HCT116 (cell line): ENCODE results near the gene SUPT3H. TPM values are rescaled to one million over a fixed set of nuclear protein-coding genes. Genes with fewer than 3 reads are reported as not detected.

Experiments
- ATAC-seq: fragments of 200-7000 bp; cut with Tn5 transposase; 2 replicates; pipeline ENCODE4 v1.9.1; 2020; ENCODE audit warnings: mild to moderate bottlenecking, moderate library complexity
- BruUV-seq: library from RNA; stranded (reverse); fragments of 400-500 nt; replicated peaks from 2 replicates; lab custom pipeline; 2021; lab: Mats Ljungman, UMichigan
- CTCF ChIA-PET: fragments of 300-600 bp; sonication (Branson Sonifier 250); formaldehyde crosslinking; loops from one replicate; lab custom pipeline; 2021; ENCODE audit warnings: antibody characterized with exemption; lab: Charles Lee
- POLR2A ChIA-PET: fragments of 300-600, 350-600 bp; sonication (Branson Sonifier 250); formaldehyde crosslinking; loops from one replicate; lab custom pipeline; 2021; ENCODE audit warnings: antibody characterized with exemption; lab: Charles Lee
- RAD21 ChIA-PET, 2 experiments: fragments of 300-600 bp; sonication (Branson Sonifier 250); formaldehyde crosslinking; loops; one replicate each; lab custom pipeline; 2023; ENCODE audit warnings: low total read pairs in 2 of 2; ENCODE audit not compliant: uncharacterized antibody in 2 of 2, unreplicated experiment in 2 of 2, low non-redundant PET in 1 of 2; lab: Charles Lee
- DNase-seq: peaks from one replicate; pipeline ENCODE4 v3.0.0-alpha.2; 2010; ENCODE audit warnings: low read depth, low spot score
- H2AFZ ChIP-seq: fragments of 200-600 bp; shearing (Covaris generic), sonication (generic); 2 replicates; pipeline ENCODE4 v1.6.1; 2017; ENCODE audit warnings: low read depth, mixed run types, mixed read lengths, antibody characterized with exemption, low read length; ENCODE audit not compliant: poor library complexity, severe bottlenecking
- H3K27ac ChIP-seq: 2 replicates; pipeline ENCODE4 v1.5.1; 2012; ENCODE audit warnings: low read depth, low read length
- H3K27me3 ChIP-seq: fragments of 200-600 bp; sonication (generic); 2 replicates; pipeline ENCODE4 v1.6.1; 2016; ENCODE audit warnings: mixed run types, low read length, mixed read lengths; ENCODE audit not compliant: insufficient read depth
- H3K36me3 ChIP-seq, 2 experiments: fragments of 200-500 bp in 1 of 2; fragments of 200-600 bp in 1 of 2; sonication (Bioruptor generic) in 1 of 2; sonication (generic) in 1 of 2; 2 replicates each; pipeline versions ENCODE4 v1.5.1 to v1.6.1; 2014 to 2016; ENCODE audit warnings: low read length in 2 of 2, inconsistent platforms in 1 of 2, mixed read lengths in 1 of 2, mixed run types in 1 of 2; ENCODE audit not compliant: insufficient read depth in 2 of 2, control insufficient read depth in 1 of 2
- H3K4me1 ChIP-seq, 2 experiments: fragments of 200-600 bp in 1 of 2; sonication (generic) in 1 of 2; 2 replicates each; pipeline versions ENCODE4 v1.5.1 to v1.6.1; 2012 to 2017; ENCODE audit warnings: low read length in 2 of 2, inconsistent platforms in 1 of 2, mild to moderate bottlenecking in 1 of 2, mixed read lengths in 1 of 2, mixed run types in 1 of 2, moderate library complexity in 1 of 2; ENCODE audit not compliant: insufficient read depth in 2 of 2, control insufficient read depth in 1 of 2
- H3K4me2 ChIP-seq: fragments of 200-600 bp; sonication (generic); 2 replicates; pipeline ENCODE4 v1.6.1; 2017; ENCODE audit warnings: mixed run types, low read length, mixed read lengths
- H3K4me3 ChIP-seq, 2 experiments: fragments of 200-600 bp in 1 of 2; sonication (generic) in 1 of 2; replicated peaks in 1 of 2; 2 replicates each; pipeline ENCODE4 v1.5.1; 2011 to 2016; ENCODE audit warnings: low read length in 2 of 2, control low read depth in 1 of 2, low read depth in 1 of 2, mild to moderate bottlenecking in 1 of 2, mixed read lengths in 1 of 2, mixed run types in 1 of 2
- H3K79me2 ChIP-seq: fragments of 200-600 bp; sonication (generic); 2 replicates; pipeline ENCODE4 v1.6.1; 2017; ENCODE audit warnings: mild to moderate bottlenecking, mixed run types, low read length, moderate library complexity, mixed read lengths; ENCODE audit not compliant: insufficient read depth
- H3K9ac ChIP-seq: fragments of 200-600 bp; sonication (generic); 2 replicates; pipeline ENCODE4 v1.6.1; 2016; ENCODE audit warnings: low read length, mixed read lengths
- H3K9me2 ChIP-seq: fragments of 200-600 bp; sonication (generic), shearing (Covaris generic); 2 replicates; pipeline ENCODE4 v1.6.1; 2017; ENCODE audit warnings: mixed run types, mild to moderate bottlenecking, moderate library complexity; ENCODE audit not compliant: insufficient read depth
- H3K9me3 ChIP-seq, 2 experiments: fragments of 200-500 bp in 1 of 2; fragments of 200-600 bp in 1 of 2; sonication (Bioruptor generic) in 1 of 2; sonication (generic) in 1 of 2; 2 replicates each; pipeline ENCODE4 v1.6.1; 2014 to 2017; ENCODE audit warnings: low read length in 2 of 2, mixed read lengths in 2 of 2, inconsistent platforms in 1 of 2, low read depth in 1 of 2, mild to moderate bottlenecking in 1 of 2, mixed run types in 1 of 2, moderate library complexity in 1 of 2; ENCODE audit not compliant: control insufficient read depth in 1 of 2, insufficient read depth in 1 of 2
- H4K20me1 ChIP-seq: fragments of 200-600 bp; sonication (generic), shearing (Covaris generic); 2 replicates; pipeline ENCODE4 v1.6.1; 2017; ENCODE audit warnings: mixed run types, mild to moderate bottlenecking, moderate library complexity; ENCODE audit not compliant: insufficient read depth
- CBX3 ChIP-seq: IDR thresholded peaks from 2 replicates; pipeline ENCODE4 v1.6.1; 2012; ENCODE audit warnings: low read depth
- CEBPB ChIP-seq: IDR thresholded peaks from 2 replicates; pipeline ENCODE4 v1.6.1; 2012; ENCODE audit warnings: low read depth
- EGR1 ChIP-seq: IDR thresholded peaks from 2 replicates; pipeline ENCODE4 v1.6.1; 2012; ENCODE audit warnings: low read depth
- JUND ChIP-seq: IDR thresholded peaks from 2 replicates; pipeline ENCODE4 v1.6.1; 2012
- POLR2A ChIP-seq: IDR thresholded peaks from 2 replicates; pipeline ENCODE4 v1.7.0; 2011; ENCODE audit warnings: borderline replicate concordance; ENCODE audit not compliant: insufficient read depth, insufficient read length; ENCODE audit errors: extremely low read depth
- POLR2AphosphoS5 ChIP-seq: IDR thresholded peaks from 2 replicates; pipeline ENCODE4 v1.6.1; 2011; ENCODE audit warnings: mild to moderate bottlenecking, low read depth, low read length, moderate library complexity
- RAD21 ChIP-seq: IDR thresholded peaks from 2 replicates; pipeline ENCODE4 v1.6.1; 2012; ENCODE audit warnings: low read depth, mild to moderate bottlenecking
- REST ChIP-seq: IDR thresholded peaks from 2 replicates; pipeline ENCODE4 v1.6.1; 2012; ENCODE audit warnings: low read depth
- SIN3A ChIP-seq: IDR thresholded peaks from 2 replicates; pipeline ENCODE4 v1.6.1; 2012; ENCODE audit warnings: low read depth
- SP1 ChIP-seq: IDR thresholded peaks from 2 replicates; pipeline ENCODE4 v1.6.1; 2012; ENCODE audit warnings: low read depth
- SRF ChIP-seq: IDR thresholded peaks from 2 replicates; pipeline ENCODE4 v1.6.1; 2012; ENCODE audit warnings: low read depth
- TCF7L2 ChIP-seq: IDR thresholded peaks from 2 replicates; pipeline ENCODE4 v1.7.0; 2011; ENCODE audit warnings: borderline replicate concordance, inconsistent platforms; ENCODE audit not compliant: insufficient read depth, insufficient read length; ENCODE audit errors: extremely low read depth
- YY1 ChIP-seq: IDR thresholded peaks from 2 replicates; pipeline ENCODE4 v1.6.1; 2011; ENCODE audit warnings: low read length, low read depth, moderate library complexity, mild to moderate bottlenecking; ENCODE audit not compliant: insufficient replicate concordance; ENCODE audit errors: extremely low read depth
- ZFX ChIP-seq: fragments of 450-650 bp; IDR thresholded peaks from 2 replicates; pipeline ENCODE4 v1.6.1; 2017
- ZNF274 ChIP-seq: fragments of 200-500 bp; sonication (Bioruptor generic); IDR thresholded peaks from 2 replicates; pipeline ENCODE4 v1.6.1; 2014; ENCODE audit warnings: mild to moderate bottlenecking, low read depth, low read length, inconsistent platforms
- intact Hi-C: fragments of 100-400 bp; cut with micrococcal nuclease; formaldehyde crosslinking; loops from 2 replicates; pipeline ENCODE4 v1.10.0; 2022
- total RNA-seq: library from RNA; stranded (reverse); gene quantifications from one replicate; pipeline ENCODE4 v1.2.1, GENCODE V29; 2021; ENCODE audit not compliant: unreplicated experiment
- TF ChIP-seq, protein P1 (sequence below): IDR thresholded peaks from 2 replicates; pipeline ENCODE4 v1.6.1; 2012
- TF ChIP-seq, protein P2 (sequence below): IDR thresholded peaks from 2 replicates; pipeline ENCODE4 v1.6.1; 2011; ENCODE audit warnings: mild to moderate bottlenecking, low read length, moderate library complexity; ENCODE audit not compliant: insufficient replicate concordance; ENCODE audit errors: extremely low read depth

The SUPT3H gene
- total RNA-seq, 1 experiment from 2014 or later, result 7.4 TPM

- no peaks in the 10 kb centered on the region for H4K20me1 ChIP-seq
- H3K9me3 ChIP-seq, result peaks cover 3% of the 10 kb centered on the region in 2 experiments; a peak in 1 of 4 replicates
- DNase-seq, result no peak
- no peak overlapping the region for H2AFZ ChIP-seq
- no TSS peak for BruUV-seq
- TF ChIP-seq SIN3A (no peak), RAD21 (no peak), YY1 (no peak), EGR1 (no peak), ZNF274 (no peak), TCF7L2 (no peak), CBX3 (no peak), ZFX (no peak), REST (no peak), POLR2AphosphoS5 (no peak), SRF (no peak), CEBPB (no peak), JUND (no peak), SP1 (no peak), POLR2A (no peak)
- TF ChIP-seq, protein P1, sequence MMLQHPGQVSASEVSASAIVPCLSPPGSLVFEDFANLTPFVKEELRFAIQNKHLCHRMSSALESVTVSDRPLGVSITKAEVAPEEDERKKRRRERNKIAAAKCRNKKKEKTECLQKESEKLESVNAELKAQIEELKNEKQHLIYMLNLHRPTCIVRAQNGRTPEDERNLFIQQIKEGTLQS, result no peak
- TF ChIP-seq, protein P2, sequence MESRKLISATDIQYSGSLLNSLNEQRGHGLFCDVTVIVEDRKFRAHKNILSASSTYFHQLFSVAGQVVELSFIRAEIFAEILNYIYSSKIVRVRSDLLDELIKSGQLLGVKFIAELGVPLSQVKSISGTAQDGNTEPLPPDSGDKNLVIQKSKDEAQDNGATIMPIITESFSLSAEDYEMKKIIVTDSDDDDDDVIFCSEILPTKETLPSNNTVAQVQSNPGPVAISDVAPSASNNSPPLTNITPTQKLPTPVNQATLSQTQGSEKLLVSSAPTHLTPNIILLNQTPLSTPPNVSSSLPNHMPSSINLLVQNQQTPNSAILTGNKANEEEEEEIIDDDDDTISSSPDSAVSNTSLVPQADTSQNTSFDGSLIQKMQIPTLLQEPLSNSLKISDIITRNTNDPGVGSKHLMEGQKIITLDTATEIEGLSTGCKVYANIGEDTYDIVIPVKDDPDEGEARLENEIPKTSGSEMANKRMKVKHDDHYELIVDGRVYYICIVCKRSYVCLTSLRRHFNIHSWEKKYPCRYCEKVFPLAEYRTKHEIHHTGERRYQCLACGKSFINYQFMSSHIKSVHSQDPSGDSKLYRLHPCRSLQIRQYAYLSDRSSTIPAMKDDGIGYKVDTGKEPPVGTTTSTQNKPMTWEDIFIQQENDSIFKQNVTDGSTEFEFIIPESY, result no peak
- TF ChIP-seq, all 23 proteins: peak for 0
- no peak overlapping the region for H3K9ac ChIP-seq
- POLR2A ChIA-PET, result no interaction called here
- RAD21 ChIA-PET, result no interaction called here
- CTCF ChIA-PET, result no interaction called here
- no peak overlapping the region for H3K4me3 ChIP-seq
- no peak overlapping the region for H3K4me2 ChIP-seq
- H3K27me3 ChIP-seq, result no peaks in the 10 kb centered on the region
- no peak overlapping the region for H3K27ac ChIP-seq
- H3K36me3 ChIP-seq, result no peaks in the 10 kb centered on the region
- no peaks in the 10 kb centered on the region for H3K4me1 ChIP-seq
- H3K79me2 ChIP-seq, result no peaks in the 10 kb centered on the region
- intact Hi-C loops, result no loop called here
- no peaks in the 10 kb centered on the region for H3K9me2 ChIP-seq
- ATAC-seq, result no peak
Measured at GRCh38 chr6:44782892-44783291, 594.8 kb downstream of the SUPT3H start.
